ENCODE results near the gene WIF1.
A peak's percentile ranks its signal among the peaks of the same experiment; 100 is the strongest.

The WIF1 gene

DNA sequence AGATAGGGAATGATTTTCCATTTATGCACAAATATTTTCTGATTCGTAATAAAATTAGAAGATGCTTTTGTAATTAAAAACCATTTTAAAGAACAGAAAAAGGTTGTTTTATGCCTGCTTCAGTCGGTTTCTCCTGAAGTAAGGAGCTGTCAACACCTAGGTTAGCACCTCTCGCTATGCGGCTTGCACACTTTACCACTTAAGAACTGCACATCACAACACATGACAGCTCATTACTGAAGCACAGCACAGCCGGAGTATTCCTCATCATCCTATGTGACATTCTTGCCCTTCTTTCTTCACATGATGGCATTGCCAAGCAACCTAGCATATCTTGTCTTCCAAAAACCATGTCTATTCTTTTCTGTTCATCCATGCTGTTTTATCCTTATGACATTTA lies 5.4 kb upstream of the WIF1 start:
- Histone ChIP-seq H4K20me1 (no peaks in the 10 kb centered on the region), H3K36me3 (no peaks in the 10 kb centered on the region), H3K4me2 (no peak overlapping the region), H3K27ac (no peak overlapping the region), H3K27me3 (no peaks in the 10 kb centered on the region), H3K9me3 (replicated peaks in 1 of 11) (peaks cover 5 to 9% (median 8%) of the 10 kb centered on the region in 11 experiments; a peak in 19 of 22 replicates), H3K9ac (no peak overlapping the region), H3K4me1 (peaks cover 0 to 12% (median 0%) of the 10 kb centered on the region in 10 experiments; a peak in 3 of 20 replicates), H3K4me3 (no peak overlapping the region)
- no peak for TF ChIP-seq Cebpa-rat (IDR thresholded peaks at IDR 0.05)

DNA sequence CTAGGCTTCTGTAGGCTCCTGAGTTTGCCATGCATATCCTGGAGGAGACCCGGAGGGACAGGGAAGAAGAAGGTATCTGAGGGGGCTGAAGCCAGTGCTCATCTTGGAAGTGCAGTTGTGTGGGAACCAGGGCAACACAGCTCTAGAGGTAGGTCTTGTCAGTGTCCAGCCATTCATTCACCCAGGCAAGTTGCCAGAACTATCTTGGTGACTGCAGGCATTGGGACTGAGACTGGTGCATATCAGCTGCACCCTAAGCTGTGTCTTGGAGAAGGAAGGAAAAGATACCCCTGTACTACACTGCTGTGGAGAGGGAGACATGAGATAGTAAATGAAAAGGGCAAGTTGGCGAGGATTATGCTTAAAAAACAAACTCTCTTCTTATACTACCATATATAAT lies 4.9 kb upstream of the WIF1 start:
- Histone ChIP-seq H3K36me3 (no peaks in the 10 kb centered on the region), H3K4me2 (no peak overlapping the region), H3K9ac (no peak overlapping the region), H4K20me1 (no peaks in the 10 kb centered on the region), H3K4me1 (peaks cover 0 to 12% (median 0%) of the 10 kb centered on the region in 10 experiments; a peak in 3 of 20 replicates), H3K4me3 (no peak overlapping the region), H3K9me3 (replicated peaks in 1 of 11) (peaks cover 9 to 14% (median 13%) of the 10 kb centered on the region in 11 experiments; a peak in 20 of 22 replicates), H3K27me3 (no peaks in the 10 kb centered on the region), H3K27ac (no peak overlapping the region)
- no peak for TF ChIP-seq Cebpa-rat (IDR thresholded peaks at IDR 0.05)

DNA sequence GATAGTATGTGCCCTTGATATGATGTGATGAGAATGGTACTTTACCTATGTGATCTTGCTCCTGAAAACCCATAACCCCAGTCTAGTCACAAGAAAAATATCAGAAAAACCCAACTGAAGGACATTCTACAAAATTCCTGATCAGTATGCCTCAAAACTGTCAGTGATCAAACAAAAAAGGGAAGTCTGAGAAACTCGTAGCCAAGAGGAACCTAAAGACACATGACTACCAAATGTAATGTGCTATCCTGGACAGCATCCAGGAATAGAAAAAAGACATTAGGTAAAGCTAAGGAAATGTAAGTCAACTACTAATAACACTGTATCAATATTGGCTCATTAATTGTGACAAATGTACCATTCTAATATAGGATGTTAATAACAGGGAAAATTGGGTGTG lies 4.1 kb upstream of the WIF1 start:
- H3K9me3 ChIP-seq (replicated peaks in 1 of 11), result peaks cover 9 to 17% (median 14%) of the 10 kb centered on the region in 11 experiments; a peak in 20 of 22 replicates
- H3K27me3 ChIP-seq, result no peaks in the 10 kb centered on the region
- H3K9ac ChIP-seq, result no peak overlapping the region
- H3K27ac ChIP-seq, result no peak overlapping the region
- peaks cover 0 to 12% (median 0%) of the 10 kb centered on the region in 10 experiments; a peak in 3 of 20 replicates for H3K4me1 ChIP-seq
- H3K36me3 ChIP-seq, result no peaks in the 10 kb centered on the region
- no peaks in the 10 kb centered on the region for H4K20me1 ChIP-seq
- TF ChIP-seq Cebpa-rat (IDR thresholded peaks at IDR 0.05), result no peak
- H3K4me2 ChIP-seq, result peak overlapping the region in 2 of 11 experiments; percentile 1 to 57; a peak in 2 of 22 replicates
- H3K4me3 ChIP-seq, result no peak overlapping the region

DNA sequence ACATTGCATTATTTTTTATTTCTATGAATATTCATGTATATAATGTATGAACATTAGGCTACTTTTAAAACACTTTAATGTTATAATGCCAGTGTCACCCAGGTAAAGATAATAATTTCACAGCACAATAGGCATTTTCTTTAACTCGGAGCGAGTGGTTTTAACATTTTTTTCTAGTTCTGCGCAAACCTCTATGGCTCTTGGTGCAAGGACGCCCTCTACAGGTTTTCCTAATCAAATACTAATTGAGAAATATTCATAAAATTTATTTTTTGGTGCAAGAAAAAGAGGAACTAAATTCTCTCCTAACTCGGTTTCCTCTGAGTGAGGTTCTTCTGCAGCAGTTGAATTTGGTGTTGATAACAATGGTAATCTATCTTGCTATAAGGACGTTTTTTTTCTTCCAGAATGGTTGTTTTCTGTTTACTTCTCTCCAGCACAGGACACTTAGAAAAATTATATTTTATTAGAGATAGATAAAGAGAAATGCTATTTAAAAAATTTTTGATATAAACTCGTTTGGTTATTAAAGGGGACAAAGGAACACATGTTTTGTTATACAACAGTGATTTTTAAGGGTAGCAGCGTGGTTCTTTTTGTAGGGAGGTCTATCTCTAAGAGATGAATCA lies 2.4 kb upstream of the WIF1 start:
- H3K27me3 ChIP-seq, result no peaks in the 10 kb centered on the region
- no peak overlapping the region for H3K9ac ChIP-seq
- H3K4me3 ChIP-seq, result no peak overlapping the region
- H3K36me3 ChIP-seq, result no peaks in the 10 kb centered on the region
- H3K4me1 ChIP-seq, result peaks cover 0 to 12% (median 0%) of the 10 kb centered on the region in 10 experiments; a peak in 3 of 20 replicates
- H3K4me2 ChIP-seq, result no peak overlapping the region
- TF ChIP-seq Cebpa-rat (IDR thresholded peaks at IDR 0.05), result no peak
- no peaks in the 10 kb centered on the region for H4K20me1 ChIP-seq
- peaks cover 9 to 17% (median 14%) of the 10 kb centered on the region in 11 experiments; a peak in 20 of 22 replicates for H3K9me3 ChIP-seq (replicated peaks in 1 of 11)
- H3K27ac ChIP-seq, result no peak overlapping the region

GRCh38 chr12:65122703-65123102 lies 1.6 kb upstream of the WIF1 start:
- Histone ChIP-seq H3K4me2 (no peak overlapping the region), H3K9me3 (replicated peaks in 1 of 11) (peaks cover 9 to 17% (median 14%) of the 10 kb centered on the region in 11 experiments; a peak in 20 of 22 replicates), H3K4me1 (peaks cover 0 to 12% (median 0%) of the 10 kb centered on the region in 10 experiments; a peak in 3 of 20 replicates), H3K27ac (no peak overlapping the region), H3K36me3 (no peaks in the 10 kb centered on the region), H4K20me1 (no peaks in the 10 kb centered on the region), H3K4me3 (no peak overlapping the region), H3K27me3 (no peaks in the 10 kb centered on the region), H3K9ac (no peak overlapping the region)
- TF ChIP-seq Cebpa-rat (IDR thresholded peaks at IDR 0.05), result no peak

DNA sequence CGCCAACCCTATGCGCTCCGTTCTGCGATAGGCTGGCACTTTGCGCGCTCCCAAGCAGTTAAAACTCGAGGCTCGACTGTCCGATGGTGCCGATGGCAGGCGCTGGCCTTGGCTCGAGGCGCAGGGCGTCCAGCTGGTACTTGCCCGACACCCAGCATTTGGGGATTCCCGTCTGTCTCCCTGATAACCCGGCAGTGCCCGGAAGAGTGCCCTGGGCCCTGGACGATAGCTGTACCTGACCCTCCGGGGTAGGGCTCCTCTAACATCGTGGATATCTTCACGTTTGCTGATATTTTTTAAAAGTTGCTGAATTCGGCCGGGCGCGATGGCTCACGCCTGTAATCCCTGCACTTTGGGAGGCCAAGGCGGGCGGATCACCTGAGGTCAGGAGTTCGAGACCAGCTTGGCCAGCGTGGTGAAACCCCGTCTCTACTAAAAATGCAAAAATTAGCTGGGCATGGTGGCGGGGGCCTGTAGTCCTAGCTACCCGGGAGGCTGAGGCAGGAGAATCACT lies 908 bp upstream of the WIF1 start:
- Histone ChIP-seq H3K9ac (no peak overlapping the region), H3K36me3 (no peaks in the 10 kb centered on the region), H3K9me3 (replicated peaks in 1 of 11) (peaks cover 9 to 17% (median 14%) of the 10 kb centered on the region in 11 experiments; a peak in 20 of 22 replicates), H4K20me1 (no peaks in the 10 kb centered on the region), H3K4me3 (no peak overlapping the region), H3K27ac (no peak overlapping the region), H3K27me3 (no peaks in the 10 kb centered on the region), H3K4me2 (no peak overlapping the region), H3K4me1 (peaks cover 0 to 12% (median 0%) of the 10 kb centered on the region in 10 experiments; a peak in 3 of 20 replicates)
- no peak for TF ChIP-seq Cebpa-rat (IDR thresholded peaks at IDR 0.05)

GRCh38 chr12:65119063-65119462 lies 2.0 kb downstream of the WIF1 start:
- H3K27me3 ChIP-seq, result no peaks in the 10 kb centered on the region
- H4K20me1 ChIP-seq, result no peaks in the 10 kb centered on the region
- H3K9me3 ChIP-seq (replicated peaks in 1 of 11), result peaks cover 9 to 17% (median 14%) of the 10 kb centered on the region in 11 experiments; a peak in 20 of 22 replicates
- TF ChIP-seq Cebpa-rat (IDR thresholded peaks at IDR 0.05), result no peak
- no peak overlapping the region for H3K4me3 ChIP-seq
- no peak overlapping the region for H3K27ac ChIP-seq
- no peaks in the 10 kb centered on the region for H3K4me1 ChIP-seq
- no peak overlapping the region for H3K4me2 ChIP-seq
- no peaks in the 10 kb centered on the region for H3K36me3 ChIP-seq
- H3K9ac ChIP-seq, result no peak overlapping the region

- no peak overlapping the region for H3K9ac ChIP-seq
- H3K4me2 ChIP-seq, result no peak overlapping the region
- no peaks in the 10 kb centered on the region for H3K27me3 ChIP-seq
- H3K27ac ChIP-seq, result no peak overlapping the region
- H3K9me3 ChIP-seq (replicated peaks in 1 of 11), result no peaks in the 10 kb centered on the region
- H3K4me3 ChIP-seq, result no peak overlapping the region
- TF ChIP-seq Cebpa-rat (IDR thresholded peaks at IDR 0.05), result no peak
- H4K20me1 ChIP-seq, result no peaks in the 10 kb centered on the region
- no peaks in the 10 kb centered on the region for H3K4me1 ChIP-seq
- no peaks in the 10 kb centered on the region for H3K36me3 ChIP-seq
Measured at GRCh38 chr12:65113621-65114035, 7.5 kb downstream of the WIF1 start.

- H3K27ac ChIP-seq, result no peak overlapping the region
- H3K36me3 ChIP-seq, result no peaks in the 10 kb centered on the region
- no peaks in the 10 kb centered on the region for H3K27me3 ChIP-seq
- no peaks in the 10 kb centered on the region for H3K9me3 ChIP-seq (replicated peaks in 1 of 11)
- H3K4me1 ChIP-seq, result no peaks in the 10 kb centered on the region
- H3K4me3 ChIP-seq, result no peak overlapping the region
- no peak overlapping the region for H3K9ac ChIP-seq
- no peak for TF ChIP-seq Cebpa-rat (IDR thresholded peaks at IDR 0.05)
- no peak overlapping the region for H3K4me2 ChIP-seq
- no peaks in the 10 kb centered on the region for H4K20me1 ChIP-seq
Measured at GRCh38 chr12:65106948-65107347, 14.2 kb downstream of the WIF1 start.

DNA sequence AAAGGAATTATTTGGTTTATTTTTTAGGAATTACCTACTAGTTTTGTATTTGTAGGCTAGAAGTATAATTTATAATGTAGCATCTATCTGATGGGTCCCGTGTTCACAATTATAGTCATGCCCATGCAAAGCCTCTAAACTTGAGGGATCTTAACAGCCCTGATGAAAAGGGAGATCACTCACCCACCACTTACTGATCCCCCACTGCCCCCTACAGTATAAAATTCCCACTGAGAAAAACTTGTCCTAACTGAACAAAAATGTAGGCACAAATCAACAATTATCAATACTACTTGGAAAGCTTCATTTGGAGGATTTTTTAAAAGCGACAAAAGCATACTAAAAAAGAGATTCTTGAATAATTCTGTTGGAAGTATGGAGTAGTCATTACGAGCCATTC lies 21.0 kb downstream of the WIF1 start:
- no peak for TF ChIP-seq Cebpa-rat (IDR thresholded peaks at IDR 0.05)
- Histone ChIP-seq H3K9me3 (replicated peaks in 1 of 11) (no peaks in the 10 kb centered on the region), H4K20me1 (no peaks in the 10 kb centered on the region), H3K27me3 (no peaks in the 10 kb centered on the region), H3K4me2 (no peak overlapping the region), H3K4me1 (no peaks in the 10 kb centered on the region), H3K4me3 (no peak overlapping the region), H3K9ac (no peak overlapping the region), H3K36me3 (no peaks in the 10 kb centered on the region), H3K27ac (no peak overlapping the region)
